SK-N-SH (cell line): ENCODE measurements around the gene PERCC1. TPM values are rescaled to one million over a fixed set of nuclear protein-coding genes. Genes with fewer than 3 reads are reported as not detected.

ENCODE experiments used
- CTCF ChIA-PET: fragments of 300-600, 350-600 bp; formaldehyde crosslinking; extraction: SDS; loops from one replicate; lab custom pipeline; 2021; lab: Yijun Ruan, JAX
- POLR2A ChIA-PET: fragments of 350-600 bp; sonication (Branson Sonifier 250); formaldehyde crosslinking; extraction: SDS; loops from one replicate; lab custom pipeline; 2020; ENCODE audit warnings: antibody characterized with exemption, inconsistent platforms; lab: Yijun Ruan, JAX
- DNase-seq: peaks from one replicate; pipeline ENCODE4 v3.0.0; 2012
- H2AFZ ChIP-seq: fragments of 200-600 bp; sonication (generic); 2 replicates; pipeline ENCODE4 v1.8.1; 2016; ENCODE audit warnings: antibody characterized with exemption, mild to moderate bottlenecking, low read depth
- H3F3A ChIP-seq: fragments of 200-600 bp; sonication (generic); replicated peaks from 2 replicates; pipeline ENCODE3; 2016; ENCODE audit warnings: antibody characterized with exemption, mild to moderate bottlenecking; ENCODE audit not compliant: insufficient read depth
- H3K27ac ChIP-seq, 2 experiments: fragments of 200-500 bp in 1 of 2; fragments of 200-600 bp in 1 of 2; sonication (Bioruptor generic) in 1 of 2; sonication (generic), shearing (Covaris generic) in 1 of 2; 2 replicates each; pipeline versions ENCODE4 v1.5.1 to v1.6.1; 2014 to 2016; ENCODE audit warnings: low read depth in 2 of 2, inconsistent platforms in 1 of 2, low read length in 1 of 2, mild to moderate bottlenecking in 1 of 2, mixed read lengths in 1 of 2
- H3K27me3 ChIP-seq: fragments of 200-600 bp; sonication (generic), shearing (Covaris generic); 2 replicates; pipeline ENCODE4 v1.6.1; 2016; ENCODE audit warnings: mixed run types; ENCODE audit not compliant: insufficient read depth
- H3K36me3 ChIP-seq, 2 experiments: fragments of 200-500 bp in 1 of 2; fragments of 200-600 bp in 1 of 2; sonication (Bioruptor generic) in 1 of 2; sonication (generic) in 1 of 2; replicated peaks in 1 of 2; 2 replicates each; pipeline versions ENCODE3 to v1.5.1; 2014 to 2016; ENCODE audit warnings: low read length in 1 of 2, mild to moderate bottlenecking in 1 of 2; ENCODE audit not compliant: insufficient read depth in 2 of 2, control insufficient read depth in 1 of 2
- H3K4me1 ChIP-seq, 2 experiments: fragments of 200-500 bp in 1 of 2; fragments of 200-600 bp in 1 of 2; sonication (Bioruptor generic) in 1 of 2; sonication (generic), shearing (Covaris generic) in 1 of 2; 2 replicates each; pipeline versions ENCODE4 v1.5.1 to v1.6.1; 2014 to 2016; ENCODE audit warnings: low read depth in 1 of 2, low read length in 1 of 2, mixed run types in 1 of 2; ENCODE audit not compliant: insufficient read depth in 2 of 2, control insufficient read depth in 1 of 2
- H3K4me2 ChIP-seq: fragments of 200-600 bp; sonication (generic), shearing (Covaris generic); 2 replicates; pipeline ENCODE4 v1.6.1; 2017; ENCODE audit warnings: mixed run types
- H3K4me3 ChIP-seq, 2 experiments: fragments of 200-500 bp in 1 of 2; fragments of 200-600 bp in 1 of 2; sonication (Bioruptor generic) in 1 of 2; sonication (generic), shearing (Covaris generic) in 1 of 2; 2 replicates each; pipeline versions ENCODE4 v1.5.1 to v1.8.1; 2014 to 2016; ENCODE audit warnings: low read depth in 2 of 2, inconsistent platforms in 1 of 2, low read length in 1 of 2, mild to moderate bottlenecking in 1 of 2, mixed read lengths in 1 of 2, moderate library complexity in 1 of 2
- H3K79me2 ChIP-seq: fragments of 200-600 bp; sonication (generic); 2 replicates; pipeline ENCODE4 v1.8.1; 2017; ENCODE audit warnings: mild to moderate bottlenecking; ENCODE audit not compliant: insufficient read depth
- H3K9ac ChIP-seq: fragments of 200-600 bp; sonication (generic); 2 replicates; pipeline ENCODE4 v1.6.1; 2017; ENCODE audit warnings: mixed run types
- H3K9me2 ChIP-seq: fragments of 200-600 bp; sonication (generic); 2 replicates; pipeline ENCODE4 v1.6.1; 2017; ENCODE audit warnings: mixed run types
- H3K9me3 ChIP-seq: fragments of 200-600 bp; sonication (generic); 2 replicates; pipeline ENCODE4 v1.6.1; 2017; ENCODE audit warnings: mixed run types, mild to moderate bottlenecking, moderate library complexity
- H4K20me1 ChIP-seq: fragments of 200-600 bp; sonication (generic); 2 replicates; pipeline ENCODE4 v1.6.1; 2017; ENCODE audit warnings: mild to moderate bottlenecking, mixed run types; ENCODE audit not compliant: insufficient read depth
- CHD2 ChIP-seq: fragments of 150-350 bp; IDR thresholded peaks from 2 replicates; pipeline ENCODE4 v1.6.1; 2018; ENCODE audit warnings: low read length; ENCODE audit not compliant: partially characterized antibody
- CTCF ChIP-seq: fragments of 200-600 bp; sonication (generic); IDR thresholded peaks from 2 replicates; pipeline ENCODE4 v1.6.1; 2017; ENCODE audit warnings: antibody characterized with exemption, mild to moderate bottlenecking, moderate library complexity
- EP300 ChIP-seq, 2 experiments: IDR thresholded peaks; 2 replicates each; pipeline versions ENCODE4 v1.4.0 to v1.6.1; 2012; ENCODE audit warnings: borderline replicate concordance in 1 of 2, low read depth in 1 of 2, low read length in 1 of 2
- EZH2phosphoT487 ChIP-seq: fragments of 200-600 bp; sonication (generic); IDR thresholded peaks from 2 replicates; pipeline ENCODE4 v1.6.1; 2017; ENCODE audit warnings: low read depth, mixed run types, mild to moderate bottlenecking, antibody characterized with exemption, moderate library complexity, borderline replicate concordance
- FOSL2 ChIP-seq: IDR thresholded peaks from 2 replicates; pipeline ENCODE4 v1.4.0; 2012; ENCODE audit warnings: low read depth, mild to moderate bottlenecking, moderate library complexity, borderline replicate concordance
- FOXJ3 ChIP-seq: sonication (generic); formaldehyde crosslinking; IDR thresholded peaks from 2 replicates; pipeline ENCODE4 v1.5.1; 2020; ENCODE audit warnings: mild to moderate bottlenecking, missing genetic modification reagents
- FOXM1 ChIP-seq: IDR thresholded peaks from 2 replicates; pipeline ENCODE4 v1.4.0; 2012; ENCODE audit warnings: low read depth, mild to moderate bottlenecking
- MAX ChIP-seq: IDR thresholded peaks from 2 replicates; pipeline ENCODE4 v1.4.0; 2012; ENCODE audit warnings: low read depth
- MXI1 ChIP-seq: IDR thresholded peaks from 2 replicates; pipeline ENCODE4 v1.6.1; 2012; ENCODE audit warnings: mild to moderate bottlenecking, low read depth, low read length, improper control_type of control experiment
- NFIC ChIP-seq: IDR thresholded peaks from 2 replicates; pipeline ENCODE4 v1.4.0; 2012; ENCODE audit warnings: borderline replicate concordance
- NRF1 ChIP-seq: IDR thresholded peaks from 2 replicates; pipeline ENCODE4 v1.6.1; 2012; ENCODE audit warnings: low read depth, mild to moderate bottlenecking, low read length
- RAD21 ChIP-seq: IDR thresholded peaks from 2 replicates; pipeline ENCODE4 v1.6.1; 2012; ENCODE audit warnings: mild to moderate bottlenecking, low read length
- REST ChIP-seq: IDR thresholded peaks from 2 replicates; pipeline ENCODE4 v1.6.1; 2012; ENCODE audit warnings: mild to moderate bottlenecking, low read depth, low read length, moderate library complexity
- RFX5 ChIP-seq: IDR thresholded peaks from 2 replicates; pipeline ENCODE4 v1.6.1; 2012; ENCODE audit warnings: mild to moderate bottlenecking, improper control_type of control experiment, low read length
- RXRA ChIP-seq: IDR thresholded peaks from 2 replicates; pipeline ENCODE4 v1.4.0; 2012; ENCODE audit warnings: low read depth, mild to moderate bottlenecking, borderline replicate concordance
- SIN3A ChIP-seq: IDR thresholded peaks from 2 replicates; pipeline ENCODE4 v1.6.1; 2012; ENCODE audit warnings: low read depth, mild to moderate bottlenecking, low read length, moderate library complexity, borderline replicate concordance
- USF1 ChIP-seq: IDR thresholded peaks from 2 replicates; pipeline ENCODE4 v1.4.0; 2012; ENCODE audit warnings: low read depth, borderline replicate concordance
- WGBS: methylation state at CpG from one replicate; pipeline ENCODE4 v1.1.6; 2017; ENCODE audit warnings: low lambda C conversion rate; 5-methylcytosine and 5-hydroxymethylcytosine counted together
- polyA plus RNA-seq, 3 experiments: library from polyadenylated mRNA; depleted of rRNA; stranded (reverse); fragments of >200 nt; gene quantifications; 2 replicates each; pipeline ENCODE4 v1.2.3, GENCODE V29; 2012

PERCC1 gene
- polyA plus RNA-seq, 1 of the 3 experiments (the other 2 are of a cell fraction) = not detected

GRCh38 chr16:1428511-1428910 is 2.4 kb upstream of the PERCC1 start:
- Histone ChIP-seq H3K79me2 (no peaks in the 10 kb centered on the region), H3K27me3 (no peaks in the 10 kb centered on the region), H4K20me1 (no peaks in the 10 kb centered on the region), H3K9me3 (no peaks in the 10 kb centered on the region), H2AFZ (no peak overlapping the region), H3K9me2 (no peaks in the 10 kb centered on the region), H3K4me1 (peaks cover 0 to 13% of the 10 kb centered on the region in 2 experiments; a peak in 1 of 4 replicates), H3F3A (peaks cover 3% of the 10 kb centered on the region), H3K4me2 (no peak overlapping the region), H3K36me3 (no peaks in the 10 kb centered on the region), H3K27ac (no peak overlapping the region), H3K4me3 (no peak overlapping the region), H3K9ac (no peak overlapping the region)
- CTCF ChIA-PET = interaction anchor here (1.4 to 1.5 kb wide), 2 partner anchors 12 to 65 kb away, joined by 3 to 4 read pairs; no protein-coding TSS in a partner anchor
- TF ChIP-seq CTCF = peak; percentile 30
- no peak for TF ChIP-seq MXI1
- no peak for DNase-seq
- POLR2A ChIA-PET = no interaction called here
- WGBS = 67% methylated on average over 8 of the region's 21 CpGs

GRCh38 chr16:1429012-1429411 is 1.9 kb upstream of the PERCC1 start:
- TF ChIP-seq FOXM1 (no peak), NRF1 (no peak), REST (no peak), RXRA (no peak), CHD2 (no peak), MAX (no peak), RAD21 (no peak), SIN3A (no peak), RFX5 (no peak), FOXJ3 (CRISPR knock-in tag) (no peak), EZH2phosphoT487 (no peak), NFIC (no peak), CTCF (no peak), EP300 (IDR thresholded peaks at IDR 0.05; ENCODE audit: borderline replicate concordance in 1 of 2, low read depth in 1 of 2, low read length in 1 of 2) (no peak), USF1 (no peak), FOSL2 (no peak)
- ChIA-PET CTCF (interaction anchor here (1.4 to 1.5 kb wide), 3 partner anchors 12 to 98 kb away, joined by 3 to 4 read pairs (median 3); no protein-coding TSS in a partner anchor), POLR2A (interaction anchor here (0.6 kb wide), 1 partner anchor 240 kb away, joined by 4 read pairs; no protein-coding TSS in a partner anchor)
- no peak for DNase-seq
- Histone ChIP-seq H3K9me2 (no peaks in the 10 kb centered on the region), H3K9me3 (no peaks in the 10 kb centered on the region), H3K27ac (no peak overlapping the region), H3K36me3 (no peaks in the 10 kb centered on the region), H2AFZ (no peak overlapping the region), H3F3A (no peaks in the 10 kb centered on the region), H3K27me3 (no peaks in the 10 kb centered on the region), H3K9ac (no peak overlapping the region), H3K4me2 (no peak overlapping the region), H3K4me3 (no peak overlapping the region), H4K20me1 (no peaks in the 10 kb centered on the region), H3K4me1 (peaks cover 0 to 13% of the 10 kb centered on the region in 2 experiments; a peak in 1 of 4 replicates), H3K79me2 (no peaks in the 10 kb centered on the region)
- WGBS = 73% methylated on average over 10 of the region's 11 CpGs
